ENCODE results near the gene ROCK2.

ROCK2 gene

DNA sequence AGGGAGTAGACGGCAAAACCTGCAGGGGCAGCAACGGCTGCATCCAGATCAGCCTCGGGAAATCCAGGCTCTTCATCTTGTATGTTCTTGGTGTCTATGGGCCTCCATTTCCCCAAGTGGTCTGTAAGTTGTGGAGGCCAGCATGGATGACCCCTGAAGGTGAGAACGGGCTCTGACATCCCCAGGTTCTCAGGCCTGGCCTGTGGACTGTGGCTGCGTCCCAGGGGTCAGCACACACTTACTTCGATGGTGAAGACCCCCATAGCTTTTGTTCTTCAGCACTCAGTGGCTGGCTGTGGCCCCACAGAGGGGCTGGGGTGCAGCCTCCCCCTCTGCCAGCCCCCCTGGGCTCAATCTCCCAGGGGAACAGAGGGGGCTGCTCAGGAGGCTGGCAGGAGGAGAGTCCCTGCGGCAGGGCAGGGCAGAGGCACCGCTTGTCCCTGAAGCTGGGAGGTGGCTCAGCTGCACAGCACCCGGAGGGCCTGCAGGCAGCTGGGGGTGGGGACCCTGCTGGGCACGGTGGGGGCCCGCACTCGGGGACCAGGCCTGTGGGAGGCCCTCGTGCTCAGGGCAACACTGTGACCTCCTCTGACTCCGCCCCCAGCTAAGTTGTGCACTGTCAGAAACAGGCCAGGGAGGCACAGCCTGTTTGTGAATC lies 185.4 kb downstream of the ROCK2 start:
- TF ChIP-seq TAF1 (IDR thresholded peaks at IDR 0.05; ENCODE audit: borderline replicate concordance, insufficient read depth, low read length) (no peak), SIN3A (IDR thresholded peaks at IDR 0.05; ENCODE audit: borderline replicate concordance, insufficient read depth, low read length) (no peak), FOXP2 (optimal IDR thresholded peaks at IDR 0.05; ENCODE audit: borderline replicate concordance, extremely low read depth, extremely low read length, insufficient read depth) (no peak), POLR2AphosphoS5 (IDR thresholded peaks at IDR 0.05; ENCODE audit: low read depth, low read length) (no peak)
- TF ChIP-seq, protein P1, sequence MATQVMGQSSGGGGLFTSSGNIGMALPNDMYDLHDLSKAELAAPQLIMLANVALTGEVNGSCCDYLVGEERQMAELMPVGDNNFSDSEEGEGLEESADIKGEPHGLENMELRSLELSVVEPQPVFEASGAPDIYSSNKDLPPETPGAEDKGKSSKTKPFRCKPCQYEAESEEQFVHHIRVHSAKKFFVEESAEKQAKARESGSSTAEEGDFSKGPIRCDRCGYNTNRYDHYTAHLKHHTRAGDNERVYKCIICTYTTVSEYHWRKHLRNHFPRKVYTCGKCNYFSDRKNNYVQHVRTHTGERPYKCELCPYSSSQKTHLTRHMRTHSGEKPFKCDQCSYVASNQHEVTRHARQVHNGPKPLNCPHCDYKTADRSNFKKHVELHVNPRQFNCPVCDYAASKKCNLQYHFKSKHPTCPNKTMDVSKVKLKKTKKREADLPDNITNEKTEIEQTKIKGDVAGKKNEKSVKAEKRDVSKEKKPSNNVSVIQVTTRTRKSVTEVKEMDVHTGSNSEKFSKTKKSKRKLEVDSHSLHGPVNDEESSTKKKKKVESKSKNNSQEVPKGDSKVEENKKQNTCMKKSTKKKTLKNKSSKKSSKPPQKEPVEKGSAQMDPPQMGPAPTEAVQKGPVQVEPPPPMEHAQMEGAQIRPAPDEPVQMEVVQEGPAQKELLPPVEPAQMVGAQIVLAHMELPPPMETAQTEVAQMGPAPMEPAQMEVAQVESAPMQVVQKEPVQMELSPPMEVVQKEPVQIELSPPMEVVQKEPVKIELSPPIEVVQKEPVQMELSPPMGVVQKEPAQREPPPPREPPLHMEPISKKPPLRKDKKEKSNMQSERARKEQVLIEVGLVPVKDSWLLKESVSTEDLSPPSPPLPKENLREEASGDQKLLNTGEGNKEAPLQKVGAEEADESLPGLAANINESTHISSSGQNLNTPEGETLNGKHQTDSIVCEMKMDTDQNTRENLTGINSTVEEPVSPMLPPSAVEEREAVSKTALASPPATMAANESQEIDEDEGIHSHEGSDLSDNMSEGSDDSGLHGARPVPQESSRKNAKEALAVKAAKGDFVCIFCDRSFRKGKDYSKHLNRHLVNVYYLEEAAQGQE (IDR thresholded peaks at IDR 0.05; ENCODE audit: insufficient read depth in 1 of 2, low read depth in 2 of 2, low read length in 2 of 2): no peak

DNA sequence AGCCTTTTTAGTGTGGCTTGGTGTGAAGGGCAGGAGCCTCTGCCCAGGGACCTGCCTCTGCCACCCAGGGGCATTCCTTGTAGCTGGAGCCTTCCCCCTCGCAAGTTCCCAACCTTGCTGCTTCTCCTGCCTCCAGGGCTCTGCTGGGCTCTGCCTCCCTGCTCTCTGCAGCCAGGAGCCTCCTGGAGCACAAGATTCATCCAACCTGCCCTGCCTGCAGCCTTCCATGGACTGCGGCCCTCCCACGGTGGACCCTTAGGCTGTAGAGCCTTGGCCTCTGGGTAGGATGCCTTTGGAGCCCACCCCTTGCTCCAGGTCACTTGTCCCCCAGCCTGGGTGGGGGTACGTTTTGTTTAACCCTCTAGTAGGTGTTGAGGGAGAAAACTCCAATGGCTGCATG lies 186.7 kb downstream of the ROCK2 start:
- TF ChIP-seq SIN3A (IDR thresholded peaks at IDR 0.05; ENCODE audit: borderline replicate concordance, insufficient read depth, low read length) (no peak), FOXP2 (optimal IDR thresholded peaks at IDR 0.05; ENCODE audit: borderline replicate concordance, extremely low read depth, extremely low read length, insufficient read depth) (no peak), TAF1 (IDR thresholded peaks at IDR 0.05; ENCODE audit: borderline replicate concordance, insufficient read depth, low read length) (no peak), POLR2AphosphoS5 (IDR thresholded peaks at IDR 0.05; ENCODE audit: low read depth, low read length) (no peak)
- TF ChIP-seq, protein P1 (IDR thresholded peaks at IDR 0.05; ENCODE audit: insufficient read depth in 1 of 2, low read depth in 2 of 2, low read length in 2 of 2): no peak

DNA sequence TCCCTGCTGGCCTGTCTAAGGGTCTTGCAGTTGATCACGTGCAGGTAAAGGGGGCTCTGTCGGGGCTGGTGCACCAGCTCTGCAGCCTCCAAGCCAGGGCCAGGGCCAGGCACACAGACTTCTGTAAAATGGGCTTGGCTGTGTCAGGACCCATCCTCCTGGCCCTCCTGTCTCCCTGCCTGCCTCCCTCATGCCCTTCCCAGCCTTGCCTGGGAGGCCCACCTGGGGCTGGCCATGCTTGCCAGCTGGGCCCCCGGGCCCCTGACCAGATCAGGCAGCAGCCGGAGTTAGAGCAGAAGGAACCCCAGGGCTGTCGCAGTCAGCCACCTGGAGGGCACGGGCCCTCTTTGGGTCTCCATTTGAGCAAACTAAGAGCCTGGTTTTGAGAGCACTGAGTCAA lies 187.1 kb downstream of the ROCK2 start:
- no peak for TF ChIP-seq FOXP2 (optimal IDR thresholded peaks at IDR 0.05; ENCODE audit: borderline replicate concordance, extremely low read depth, extremely low read length, insufficient read depth)
- TF ChIP-seq TAF1 (IDR thresholded peaks at IDR 0.05; ENCODE audit: borderline replicate concordance, insufficient read depth, low read length): no peak
- TF ChIP-seq POLR2AphosphoS5 (IDR thresholded peaks at IDR 0.05; ENCODE audit: low read depth, low read length): no peak
- TF ChIP-seq, protein P1 (IDR thresholded peaks at IDR 0.05; ENCODE audit: insufficient read depth in 1 of 2, low read depth in 2 of 2, low read length in 2 of 2): no peak
- TF ChIP-seq SIN3A (IDR thresholded peaks at IDR 0.05; ENCODE audit: borderline replicate concordance, insufficient read depth, low read length): no peak

DNA sequence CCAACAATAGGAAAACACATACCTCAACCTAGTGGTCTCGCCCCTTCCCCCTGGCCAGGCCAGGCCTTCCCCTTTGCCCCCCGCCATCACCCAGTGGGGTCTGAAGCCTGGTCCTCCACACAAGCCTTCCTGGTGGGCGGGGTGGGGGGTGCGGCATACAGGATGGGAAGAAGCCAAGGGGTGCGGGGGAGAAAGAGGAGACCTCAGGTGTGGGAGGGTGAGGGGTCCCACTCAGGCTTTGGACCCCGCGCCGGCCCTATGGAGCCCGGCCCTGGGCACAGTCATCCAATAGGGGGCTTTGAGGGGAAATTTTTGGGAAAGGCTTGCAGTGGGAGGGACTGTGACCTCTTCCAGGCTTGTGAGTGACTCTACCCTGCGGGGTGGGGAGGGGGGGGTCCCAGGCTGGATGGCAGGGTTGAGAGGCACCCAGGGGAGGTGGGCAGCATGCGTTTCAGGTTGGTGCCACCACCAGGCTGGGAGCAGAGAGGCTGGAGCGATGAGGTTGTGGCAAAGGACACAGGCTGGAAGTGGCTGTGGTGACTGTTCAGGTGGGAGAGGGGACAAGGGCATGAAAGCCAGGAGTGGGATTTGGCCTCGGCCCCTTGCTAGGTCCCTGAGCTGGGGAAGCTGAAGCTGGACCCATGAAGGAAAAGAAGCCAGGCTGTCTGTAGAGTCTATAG lies 187.9 kb downstream of the ROCK2 start:
- TF ChIP-seq TAF1 (IDR thresholded peaks at IDR 0.05; ENCODE audit: borderline replicate concordance, insufficient read depth, low read length) (no peak), POLR2AphosphoS5 (IDR thresholded peaks at IDR 0.05; ENCODE audit: low read depth, low read length) (no peak), SIN3A (IDR thresholded peaks at IDR 0.05; ENCODE audit: borderline replicate concordance, insufficient read depth, low read length) (no peak), FOXP2 (optimal IDR thresholded peaks at IDR 0.05; ENCODE audit: borderline replicate concordance, extremely low read depth, extremely low read length, insufficient read depth) (no peak)
- TF ChIP-seq, protein P1 (IDR thresholded peaks at IDR 0.05; ENCODE audit: insufficient read depth in 1 of 2, low read depth in 2 of 2, low read length in 2 of 2): no peak

Data from PFSK-1 (cell line).